ENCODE measurements around the gene CAMTA1. TPM values are rescaled to one million over a fixed set of nuclear protein-coding genes. Genes with fewer than 3 reads are reported as not detected.

CAMTA1 gene
- total RNA-seq, 1 donor from 2014 or later, result 77.6 TPM

GRCh38 chr1:7346070-7346596 lies 560.9 kb downstream of the CAMTA1 start:
- Histone ChIP-seq H3K9me3 (ENCODE audit: insufficient read depth, low read depth, low read length) (no peaks in the 10 kb centered on the region), H3K4me1 (ENCODE audit: insufficient read depth, low read length) (peaks cover 5% of the 10 kb centered on the region), H3K27me3 (ENCODE audit: insufficient read depth, low read length) (no peaks in the 10 kb centered on the region), H4K20me1 (ENCODE audit: insufficient read depth, low read length) (no peaks in the 10 kb centered on the region), H3K79me2 (ENCODE audit: insufficient read depth, low read length) (no peaks in the 10 kb centered on the region), H3K4me2 (ENCODE audit: low read length) (no peak overlapping the region), H3K4me3 (ENCODE audit: insufficient read depth, low read depth, low read length) (no peak overlapping the region), H2AFZ (ENCODE audit: low read depth, low read length) (no peak overlapping the region), H3K36me3 (ENCODE audit: insufficient read depth, low read length) (no peaks in the 10 kb centered on the region), H3K9ac (ENCODE audit: low read length) (no peak overlapping the region), H3K27ac (ENCODE audit: low read depth, low read length) (no peak overlapping the region)
- Mint-ChIP-seq H3K4me1 (ENCODE audit: low read depth, unreplicated experiment) (no peaks in the 10 kb centered on the region), H3K9me3 (ENCODE audit: unreplicated experiment) (no peaks in the 10 kb centered on the region), H3K36me3 (ENCODE audit: low read depth, unreplicated experiment) (no peaks in the 10 kb centered on the region), H3K4me3 (ENCODE audit: unreplicated experiment) (no peak overlapping the region), H3K27me3 (ENCODE audit: low read depth, unreplicated experiment) (peaks cover 41% of the 10 kb centered on the region), H3K27ac (ENCODE audit: unreplicated experiment) (no peak overlapping the region)
- DNase-seq (ENCODE audit: low read depth) (no peak), FAIRE-seq (no peak)
- TF ChIP-seq CTCF (IDR thresholded peaks at IDR 0.05; ENCODE audit: insufficient read depth, low read depth, low read length), result no peak
- no peak for TF ChIP-seq EZH2 (IDR thresholded peaks at IDR 0.05; ENCODE audit: insufficient read depth, low read length)

DNA sequence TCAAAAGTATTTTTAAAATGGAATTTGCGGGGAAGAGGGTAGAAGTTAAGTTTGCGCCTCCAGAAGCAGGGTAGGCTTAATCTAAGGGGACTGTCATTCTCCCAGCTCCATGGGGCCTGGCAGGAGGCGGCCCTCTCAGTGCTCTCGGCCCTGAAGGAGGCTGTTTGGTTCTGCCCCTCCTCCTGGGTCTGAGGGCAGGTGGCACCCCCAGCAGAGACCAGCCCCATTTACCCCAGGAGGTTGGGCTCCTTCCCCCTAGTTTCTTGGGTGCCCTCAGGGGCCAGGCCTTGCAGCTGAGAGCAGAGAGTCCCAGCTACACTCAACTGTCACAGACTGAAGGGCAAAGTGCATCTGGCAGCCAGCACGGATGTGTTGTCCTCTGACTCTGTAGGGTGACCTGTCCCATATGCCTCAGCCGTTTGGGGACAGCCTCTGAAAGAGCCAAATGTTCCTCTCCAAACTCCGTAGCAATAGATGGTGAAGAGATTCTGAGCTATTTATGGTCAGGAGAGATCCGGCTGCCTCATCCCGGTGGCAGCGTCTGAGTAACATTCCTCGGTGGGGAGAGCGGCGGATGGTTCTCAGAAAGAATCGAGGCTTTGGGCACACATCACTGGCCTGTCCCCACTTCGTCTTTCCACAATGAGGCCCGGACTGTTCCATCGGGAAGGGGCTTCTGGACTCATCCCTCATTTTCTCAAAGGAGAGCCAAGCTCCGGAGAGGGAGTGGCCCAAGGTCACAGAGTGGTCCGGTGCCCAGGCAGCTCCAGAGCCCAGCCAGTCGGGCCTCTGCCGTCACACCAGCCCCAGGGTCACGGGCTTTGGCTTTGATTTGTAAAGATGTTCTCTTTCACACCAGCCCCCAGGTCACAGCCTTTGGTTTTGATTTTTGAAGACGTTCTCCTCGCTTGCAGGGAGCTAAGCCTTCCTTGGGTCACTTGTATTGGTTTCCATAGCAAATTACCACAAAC lies 561.6 kb downstream of the CAMTA1 start:
- DNase-seq (ENCODE audit: low read depth) (no peak), FAIRE-seq (no peak)
- Mint-ChIP-seq H3K4me1 (ENCODE audit: low read depth, unreplicated experiment) (no peaks in the 10 kb centered on the region), H3K9me3 (ENCODE audit: unreplicated experiment) (no peaks in the 10 kb centered on the region), H3K27ac (ENCODE audit: unreplicated experiment) (no peak overlapping the region), H3K4me3 (ENCODE audit: unreplicated experiment) (no peak overlapping the region), H3K27me3 (ENCODE audit: low read depth, unreplicated experiment) (peaks cover 43% of the 10 kb centered on the region), H3K36me3 (ENCODE audit: low read depth, unreplicated experiment) (no peaks in the 10 kb centered on the region)
- H3K79me2 ChIP-seq (ENCODE audit: insufficient read depth, low read length), result no peaks in the 10 kb centered on the region
- no peaks in the 10 kb centered on the region for H4K20me1 ChIP-seq (ENCODE audit: insufficient read depth, low read length)
- H3K9me3 ChIP-seq (ENCODE audit: insufficient read depth, low read depth, low read length), result no peaks in the 10 kb centered on the region
- H3K27me3 ChIP-seq (ENCODE audit: insufficient read depth, low read length), result no peaks in the 10 kb centered on the region
- no peak overlapping the region for H3K4me2 ChIP-seq (ENCODE audit: low read length)
- H3K4me3 ChIP-seq (ENCODE audit: insufficient read depth, low read depth, low read length), result no peak overlapping the region
- no peak overlapping the region for H3K9ac ChIP-seq (ENCODE audit: low read length)
- TF ChIP-seq CTCF (IDR thresholded peaks at IDR 0.05; ENCODE audit: insufficient read depth, low read depth, low read length) (no peak), EZH2 (IDR thresholded peaks at IDR 0.05; ENCODE audit: insufficient read depth, low read length) (no peak)
- H3K4me1 ChIP-seq (ENCODE audit: insufficient read depth, low read length), result no peaks in the 10 kb centered on the region
- H3K36me3 ChIP-seq (ENCODE audit: insufficient read depth, low read length), result no peaks in the 10 kb centered on the region
- no peak overlapping the region for H3K27ac ChIP-seq (ENCODE audit: low read depth, low read length)
- no peak overlapping the region for H2AFZ ChIP-seq (ENCODE audit: low read depth, low read length)

DNA sequence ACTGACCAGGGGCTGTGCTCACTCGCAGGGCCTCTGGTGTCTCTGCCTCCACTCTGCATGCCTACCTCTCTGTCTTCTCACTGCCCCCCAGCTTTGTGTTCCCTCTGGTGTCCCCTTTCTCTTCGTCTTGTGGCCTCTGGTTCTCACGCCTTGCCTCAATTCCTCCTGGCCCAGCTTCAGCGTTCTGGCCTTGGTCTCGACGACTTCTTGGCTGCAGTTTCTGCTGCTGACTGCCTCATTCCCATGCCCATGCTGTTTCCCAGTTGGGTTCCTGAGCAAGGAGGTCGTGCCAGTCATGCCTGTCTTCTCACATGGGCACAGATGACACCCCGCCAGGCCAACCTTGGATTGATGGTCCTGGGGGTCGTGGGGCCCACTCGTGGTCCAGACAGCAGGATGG lies 562.8 kb downstream of the CAMTA1 start:
- no peak overlapping the region for H2AFZ ChIP-seq (ENCODE audit: low read depth, low read length)
- H3K4me2 ChIP-seq (ENCODE audit: low read length), result no peak overlapping the region
- H3K36me3 ChIP-seq (ENCODE audit: insufficient read depth, low read length), result no peaks in the 10 kb centered on the region
- Mint-ChIP-seq H3K27ac (ENCODE audit: unreplicated experiment) (no peak overlapping the region), H3K27me3 (ENCODE audit: low read depth, unreplicated experiment) (peaks cover 44% of the 10 kb centered on the region), H3K9me3 (ENCODE audit: unreplicated experiment) (no peaks in the 10 kb centered on the region), H3K4me1 (ENCODE audit: low read depth, unreplicated experiment) (no peaks in the 10 kb centered on the region), H3K4me3 (ENCODE audit: unreplicated experiment) (no peak overlapping the region), H3K36me3 (ENCODE audit: low read depth, unreplicated experiment) (no peaks in the 10 kb centered on the region)
- no peaks in the 10 kb centered on the region for H3K9me3 ChIP-seq (ENCODE audit: insufficient read depth, low read depth, low read length)
- no peaks in the 10 kb centered on the region for H3K27me3 ChIP-seq (ENCODE audit: insufficient read depth, low read length)
- no peak overlapping the region for H3K4me3 ChIP-seq (ENCODE audit: insufficient read depth, low read depth, low read length)
- TF ChIP-seq EZH2 (IDR thresholded peaks at IDR 0.05; ENCODE audit: insufficient read depth, low read length), result no peak
- no peak for TF ChIP-seq CTCF (IDR thresholded peaks at IDR 0.05; ENCODE audit: insufficient read depth, low read depth, low read length)
- H3K79me2 ChIP-seq (ENCODE audit: insufficient read depth, low read length), result no peaks in the 10 kb centered on the region
- DNase-seq (ENCODE audit: low read depth) (no peak), FAIRE-seq (no peak)
- no peak overlapping the region for H3K9ac ChIP-seq (ENCODE audit: low read length)
- H3K27ac ChIP-seq (ENCODE audit: low read depth, low read length), result no peak overlapping the region
- H4K20me1 ChIP-seq (ENCODE audit: insufficient read depth, low read length), result no peaks in the 10 kb centered on the region
- no peaks in the 10 kb centered on the region for H3K4me1 ChIP-seq (ENCODE audit: insufficient read depth, low read length)

Measured in astrocyte (in vitro differentiated cells and primary cell).